Ishikawa (cell line): ENCODE results near the gene SPOCK1.

Source experiments
- CREB1 ChIP-seq: IDR thresholded peaks from 2 replicates; pipeline ENCODE4 v1.6.1; 2012; ENCODE audit warnings: low read depth
- EP300 ChIP-seq: IDR thresholded peaks from 2 replicates; pipeline ENCODE4 v1.6.1; 2012; ENCODE audit warnings: borderline replicate concordance
- MAX ChIP-seq: IDR thresholded peaks from 2 replicates; pipeline ENCODE4 v1.6.1; 2012
- TAF1 ChIP-seq: IDR thresholded peaks from 2 replicates; pipeline ENCODE4 v1.6.1; 2012; ENCODE audit warnings: low read depth, mild to moderate bottlenecking
- ZBTB7A ChIP-seq: IDR thresholded peaks from 2 replicates; pipeline ENCODE4 v1.6.1; 2012; ENCODE audit warnings: low read depth

GRCh38 chr5:137275083-137275482 is 224.0 kb downstream of the SPOCK1 start:
- TF ChIP-seq TAF1 (no peak), ZBTB7A (no peak), MAX (no peak), CREB1 (no peak), EP300 (no peak)
